H1 (cell line): ENCODE measurements around the gene MTMR2. TPM values are rescaled to one million over a fixed set of nuclear protein-coding genes. Genes with fewer than 3 reads are reported as not detected.

Source experiments
- CTCF ChIA-PET: fragments of 300-600 bp; sonication (Branson Sonifier 250); formaldehyde crosslinking; loops from one replicate; lab custom pipeline; 2021; ENCODE audit not compliant: partially characterized antibody; lab: Charles Lee
- POLR2A ChIA-PET: fragments of 300-600 bp; sonication (Branson Sonifier 250); formaldehyde crosslinking; loops from one replicate; lab custom pipeline; 2021; ENCODE audit warnings: inconsistent platforms; ENCODE audit not compliant: partially characterized antibody; lab: Charles Lee
- DNase-seq, 2 experiments: peaks; one replicate each; pipeline versions ENCODE4 v3.0.0 to v3.0.0-alpha.2; 2010 to 2022; ENCODE audit warnings: low spot score in 2 of 2, low read depth in 1 of 2, mixed read lengths in 1 of 2
- FAIRE-seq: peaks from 2 replicates; lab custom pipeline; 2011; peaks lifted over from hg19 to GRCh38; lab: Jason Lieb, UNC
- H2AFZ ChIP-seq: 2 replicates; pipeline ENCODE4 v1.8.1; 2012; ENCODE audit warnings: low read length, inconsistent platforms
- H2AK5ac ChIP-seq: 2 replicates; pipeline ENCODE4 v1.6.1; 2013; ENCODE audit warnings: low read depth, low read length
- H2BK120ac ChIP-seq: replicated peaks from 2 replicates; pipeline ENCODE3; 2013; ENCODE audit warnings: low read depth, low read length, inconsistent platforms
- H2BK12ac ChIP-seq: 2 replicates; pipeline ENCODE4 v1.6.1; 2013; ENCODE audit warnings: low read depth, low read length
- H2BK15ac ChIP-seq: 2 replicates; pipeline ENCODE4 v1.6.1; 2013; ENCODE audit warnings: low read length
- H2BK20ac ChIP-seq: 2 replicates; pipeline ENCODE4 v1.6.1; 2013; ENCODE audit warnings: low read length
- H2BK5ac ChIP-seq: 2 replicates; pipeline ENCODE4 v1.6.1; 2013; ENCODE audit warnings: low read depth, low read length
- H3K14ac ChIP-seq: 2 replicates; pipeline ENCODE4 v1.6.1; 2013; ENCODE audit warnings: inconsistent platforms; ENCODE audit not compliant: insufficient read length
- H3K18ac ChIP-seq: 2 replicates; pipeline ENCODE4 v1.6.1; 2013; ENCODE audit warnings: low read length; ENCODE audit errors: extremely low read depth
- H3K23ac ChIP-seq: 2 replicates; pipeline ENCODE4 v1.6.1; 2013; ENCODE audit warnings: inconsistent platforms; ENCODE audit not compliant: insufficient read length
- H3K23me2 ChIP-seq: 2 replicates; pipeline ENCODE4 v1.6.1; 2013; ENCODE audit warnings: low read depth, low read length
- H3K27ac ChIP-seq: 2 replicates; pipeline ENCODE4 v1.6.1; 2011; ENCODE audit warnings: low read depth, low read length, inconsistent platforms
- H3K27me3 ChIP-seq, 4 experiments: replicated peaks in 1 of 4; 1 replicate in 1 of 4; 2 replicates in 3 of 4; pipeline versions ENCODE4 v1.6.1 to v1.8.1; 2011 to 2013; ENCODE audit warnings: low read length in 3 of 4, mild to moderate bottlenecking in 3 of 4, inconsistent platforms in 2 of 4, mixed read lengths in 2 of 4, moderate library complexity in 1 of 4; ENCODE audit not compliant: control insufficient read depth in 3 of 4, insufficient read depth in 3 of 4; ENCODE audit errors: extremely low read depth in 1 of 4
- H3K36me3 ChIP-seq, 4 experiments: 2 replicates each; pipeline versions ENCODE4 v1.6.1 to v1.8.1; 2011 to 2013; ENCODE audit warnings: mild to moderate bottlenecking in 4 of 4, low read length in 3 of 4, moderate library complexity in 2 of 4, control low read depth in 1 of 4, inconsistent platforms in 1 of 4; ENCODE audit not compliant: insufficient read depth in 4 of 4, control insufficient read depth in 2 of 4
- H3K4ac ChIP-seq: replicated peaks from 2 replicates; pipeline ENCODE3; 2013; ENCODE audit warnings: low read length, low read depth, mixed read lengths, inconsistent platforms; ENCODE audit not compliant: insufficient read length
- H3K4me1 ChIP-seq, 4 experiments: replicated peaks in 1 of 4; 1 replicate in 1 of 4; 2 replicates in 3 of 4; pipeline versions ENCODE4 v1.6.1 to v1.8.1; 2011 to 2013; ENCODE audit warnings: low read length in 3 of 4, inconsistent platforms in 2 of 4, mixed read lengths in 1 of 4; ENCODE audit not compliant: insufficient read depth in 4 of 4, control insufficient read depth in 3 of 4
- H3K4me2 ChIP-seq, 2 experiments: 2 replicates each; pipeline versions ENCODE4 v1.6.1 to v1.8.1; 2011 to 2013; ENCODE audit warnings: low read depth in 2 of 2, low read length in 2 of 2, control low read depth in 1 of 2, inconsistent platforms in 1 of 2, mild to moderate bottlenecking in 1 of 2; ENCODE audit not compliant: insufficient read depth in 1 of 2
- H3K4me3 ChIP-seq, 4 experiments: fragments of 200-600, 300-600 bp in 1 of 4; sonication (generic), shearing (Covaris generic), sonication (Bioruptor Twin) in 1 of 4; 2 replicates each; pipeline versions ENCODE4 v1.5.1 to v1.8.1; 2011 to 2016; ENCODE audit warnings: low read length in 4 of 4, low read depth in 3 of 4, control low read depth in 2 of 4, inconsistent platforms in 2 of 4, mild to moderate bottlenecking in 2 of 4, mixed read lengths in 1 of 4, moderate library complexity in 1 of 4; ENCODE audit not compliant: insufficient read depth in 2 of 4; ENCODE audit errors: extremely low read depth in 1 of 4
- H3K56ac ChIP-seq: replicated peaks from 2 replicates; pipeline ENCODE3; 2013; ENCODE audit warnings: low read depth, mild to moderate bottlenecking, mixed read lengths, low read length, inconsistent platforms; ENCODE audit not compliant: insufficient read length
- H3K79me1 ChIP-seq: 2 replicates; pipeline ENCODE4 v1.6.1; 2013; ENCODE audit warnings: low read depth, low read length, control low read depth
- H3K79me2 ChIP-seq, 2 experiments: 2 replicates each; pipeline versions ENCODE4 v1.6.1 to v1.8.1; 2012 to 2013; ENCODE audit warnings: low read length in 2 of 2, mild to moderate bottlenecking in 2 of 2, inconsistent platforms in 1 of 2; ENCODE audit not compliant: insufficient read depth in 2 of 2, control insufficient read depth in 1 of 2
- H3K9ac ChIP-seq, 4 experiments: replicated peaks in 1 of 4; 1 replicate in 1 of 4; 2 replicates in 3 of 4; pipeline versions ENCODE4 v1.6.1 to v1.8.1; 2011 to 2013; ENCODE audit warnings: low read depth in 3 of 4, low read length in 3 of 4, control low read depth in 2 of 4, mild to moderate bottlenecking in 2 of 4, moderate library complexity in 2 of 4, inconsistent platforms in 1 of 4; ENCODE audit errors: extremely low read depth in 1 of 4
- H3K9me3 ChIP-seq, 2 experiments: 2 replicates each; pipeline versions ENCODE4 v1.6.1 to v1.8.1; 2012 to 2013; ENCODE audit warnings: mild to moderate bottlenecking in 2 of 2, moderate library complexity in 2 of 2, control low read depth in 1 of 2, inconsistent platforms in 1 of 2, low read depth in 1 of 2, low read length in 1 of 2, mixed read lengths in 1 of 2; ENCODE audit not compliant: insufficient read depth in 2 of 2
- H4K20me1 ChIP-seq, 2 experiments: replicated peaks in 1 of 2; 2 replicates each; pipeline versions ENCODE3 to v1.8.1; 2011 to 2013; ENCODE audit warnings: inconsistent platforms in 2 of 2, low read length in 2 of 2, mild to moderate bottlenecking in 1 of 2; ENCODE audit not compliant: insufficient read depth in 2 of 2, control insufficient read depth in 1 of 2
- H4K5ac ChIP-seq: 2 replicates; pipeline ENCODE4 v1.6.1; 2013; ENCODE audit warnings: low read length, low read depth, mixed read lengths, inconsistent platforms; ENCODE audit not compliant: insufficient read length
- H4K8ac ChIP-seq: 2 replicates; pipeline ENCODE4 v1.8.0; 2013; ENCODE audit warnings: mild to moderate bottlenecking, moderate library complexity, low read length, inconsistent platforms; ENCODE audit not compliant: insufficient read depth; ENCODE audit errors: extremely low read depth
- H4K91ac ChIP-seq: replicated peaks from 2 replicates; pipeline ENCODE3; 2013; ENCODE audit warnings: low read length, mixed read lengths, inconsistent platforms; ENCODE audit not compliant: insufficient read length
- CBX5 ChIP-seq: fragments of 300-800, 300-1000 bp; sonication (generic); IDR thresholded peaks from 2 replicates; pipeline ENCODE4 v1.7.1; 2016; ENCODE audit warnings: antibody characterized with exemption, low read length, low read depth
- CHD2 ChIP-seq: IDR thresholded peaks from 2 replicates; pipeline ENCODE4 v1.6.1; 2012; ENCODE audit warnings: low read length, improper control_type of control experiment
- EGR1 ChIP-seq: IDR thresholded peaks from 2 replicates; pipeline ENCODE4 v1.6.1; 2011; ENCODE audit warnings: low read depth, low read length, borderline replicate concordance
- MAFK ChIP-seq: IDR thresholded peaks from 2 replicates; pipeline ENCODE4 v1.6.1; 2012; ENCODE audit warnings: low read depth, mild to moderate bottlenecking, improper control_type of control experiment, low read length
- NANOG ChIP-seq: IDR thresholded peaks from 2 replicates; pipeline ENCODE4 v1.6.1; 2011; ENCODE audit warnings: low read length, low read depth, mild to moderate bottlenecking, inconsistent platforms; ENCODE audit not compliant: insufficient read depth, poor library complexity, severe bottlenecking
- SP4 ChIP-seq: IDR thresholded peaks from 2 replicates; pipeline ENCODE4 v1.6.1; 2012; ENCODE audit warnings: low read length, inconsistent platforms
- SUZ12 ChIP-seq: fragments of 200-600 bp; sonication (generic); IDR thresholded peaks from 2 replicates; pipeline ENCODE4 v1.6.1; 2012; ENCODE audit warnings: mild to moderate bottlenecking, inconsistent platforms, low read length, moderate library complexity, mixed read lengths
- TAF1 ChIP-seq: IDR thresholded peaks from 2 replicates; pipeline ENCODE4 v1.6.1; 2011; ENCODE audit warnings: mild to moderate bottlenecking, low read depth, low read length
- TEAD4 ChIP-seq: IDR thresholded peaks from 2 replicates; pipeline ENCODE4 v1.6.1; 2012; ENCODE audit warnings: low read depth, low read length, inconsistent platforms, mixed read lengths
- WGBS, 2 experiments: shearing (Covaris generic) in 1 of 2; methylation state at CpG; one replicate each; pipeline versions ENCODE4 v1.1.6 to v1.1.7; 2013 to 2015; ENCODE audit warnings: low lambda C conversion rate in 2 of 2, mixed read lengths in 2 of 2, inconsistent platforms in 1 of 2, low coverage in 1 of 2, missing lambda C conversion rate in 1 of 2; ENCODE audit not compliant: insufficient replicate concordance in 2 of 2, insufficient coverage in 1 of 2, insufficient read length in 1 of 2; ENCODE audit errors: extremely low coverage in 1 of 2, missing lambda C conversion rate in 1 of 2; 5-methylcytosine and 5-hydroxymethylcytosine counted together
- polyA plus RNA-seq, 7 experiments: library from polyadenylated mRNA; depleted of rRNA in 3 of 7; stranded (reverse) in 5 of 7; unstranded in 2 of 7; fragments of >200 nt in 5 of 7; fragments of 200-250 nt in 2 of 7; gene quantifications; 1 replicate in 5 of 7; 2 replicates in 1 of 7; 4 replicates in 1 of 7; pipeline versions ENCODE4 v1.2.1 to v1.2.3, GENCODE V29; 2011 to 2013; ENCODE audit warnings: missing spikeins in 2 of 7, mixed read lengths in 2 of 7
- total RNA-seq: library from RNA; stranded (reverse); fragmentation: NEBNext Ultra II Directional; extraction: Animal tissue kit (Norgen Biotek cat#: 25700); gene quantifications from 2 replicates; pipeline ENCODE4 v1.2.1, GENCODE V29; 2021

The MTMR2 gene
- total and polyA plus RNA-seq, 2 of the 8 experiments (the other 6 are each of a cell fraction or from before 2014, with no cell fraction given) = 16.7 to 52.9 TPM

DNA sequence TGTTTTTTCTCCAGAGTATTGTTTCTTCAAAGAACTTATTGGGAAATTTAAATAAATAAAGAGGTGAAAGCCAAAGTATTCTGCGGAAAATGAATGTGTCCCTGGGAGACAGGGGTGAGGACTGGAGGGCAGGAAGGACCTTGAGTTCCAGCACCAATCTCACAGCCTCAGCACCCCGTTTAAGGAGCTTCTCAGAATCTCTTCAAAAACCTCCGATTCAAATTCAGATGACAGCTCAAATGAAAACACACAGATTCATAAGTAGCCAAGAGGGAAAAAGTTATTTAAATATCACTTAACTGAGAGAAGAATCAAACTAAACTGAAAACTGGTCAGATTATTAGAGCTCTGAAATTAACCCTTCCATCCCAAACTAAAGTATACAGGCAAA, 12.5 kb downstream of the MTMR2 start:
- H2BK20ac ChIP-seq = no peak overlapping the region
- no peak overlapping the region for H3K27ac ChIP-seq
- no peak overlapping the region for H2AFZ ChIP-seq
- H4K8ac ChIP-seq = no peak overlapping the region
- ChIA-PET POLR2A (interaction anchor here (0.6 kb wide), 1 partner anchor 223 kb away, joined by 3 read pairs; no protein-coding TSS in a partner anchor), CTCF (interaction anchor here (1.0 kb wide), 2 partner anchors 78 to 83 kb away, joined by 3 read pairs; no protein-coding TSS in a partner anchor)
- no peak overlapping the region for H2BK12ac ChIP-seq
- H2BK120ac ChIP-seq = no peak overlapping the region
- 0 out of 2 replicates have a peak, but pooled peaks cover 2% of the 10 kb centered on the region for H3K79me1 ChIP-seq
- FAIRE-seq (no peak), DNase-seq (no peak)
- TF ChIP-seq NANOG = no peak
- TF ChIP-seq SP4 = no peak
- TF ChIP-seq SUZ12 = no peak
- TF ChIP-seq EGR1 = no peak
- TF ChIP-seq MAFK = no peak
- TF ChIP-seq CBX5 = no peak
- TF ChIP-seq CHD2 = no peak
- TF ChIP-seq TAF1 = no peak
- no peak for TF ChIP-seq TEAD4
- no peak overlapping the region for H3K9ac ChIP-seq
- H4K5ac ChIP-seq = no peak overlapping the region
- H3K23ac ChIP-seq = no peak overlapping the region
- no peak overlapping the region for H2AK5ac ChIP-seq
- H3K4me2 ChIP-seq = no peak overlapping the region
- H3K9me3 ChIP-seq = no peaks in the 10 kb centered on the region
- H2BK5ac ChIP-seq = no peak overlapping the region
- H3K4me1 ChIP-seq = no peaks in the 10 kb centered on the region
- H3K4me3 ChIP-seq = no peak overlapping the region
- peaks cover 0 to 1% (median 0%) of the 10 kb centered on the region in 4 experiments; a peak in 1 of 7 replicates for H3K27me3 ChIP-seq
- H4K91ac ChIP-seq = no peak overlapping the region
- no peak overlapping the region for H2BK15ac ChIP-seq
- peaks cover 0 to 3% of the 10 kb centered on the region in 2 experiments for H4K20me1 ChIP-seq
- H3K36me3 ChIP-seq = no peaks in the 10 kb centered on the region
- no peak overlapping the region for H3K4ac ChIP-seq
- WGBS, 2 experiments = 87% methylated on average over 3 of the region's 3 CpGs; no CpG with 5 or more reads in 1 of the 2 experiments
- H3K56ac ChIP-seq = no peak overlapping the region
- no peaks in the 10 kb centered on the region; the same call in 1 of the 2 replicates for H3K23me2 ChIP-seq
- no peak overlapping the region for H3K14ac ChIP-seq
- H3K18ac ChIP-seq = no peak overlapping the region
- H3K79me2 ChIP-seq = peaks cover 0 to 67% of the 10 kb centered on the region in 2 experiments; a peak in 2 of 4 replicates
